Heart left ventricle (tissue), 13 donors: ENCODE data around the gene DUSP16.

ENCODE experiments used
- POLR2A ChIP-seq, 2 donors: fragments of 450-650 bp; IDR thresholded peaks; one replicate each; pipeline ENCODE4 v1.6.1; 2017; ENCODE audit warnings: antibody characterized with exemption in 2 of 2, mild to moderate bottlenecking in 2 of 2, moderate library complexity in 2 of 2
- TF ChIP-seq, protein P1 (sequence below), 12 donors: fragments of 200-600 bp; sonication (generic) in 4 of 12; IDR thresholded peaks; one replicate each; pipeline versions ENCODE4 v1.5.0 to v1.8.0; 2018 to 2022; ENCODE audit warnings: antibody characterized with exemption in 12 of 12, mild to moderate bottlenecking in 5 of 12
- donor health status: ischemic (EF 13 %, LVEDD 7.1; RV severe dilation, severe dysfunction).
- donor health status: DM: no; HTN: yes; CAD: no.
- donor health status: DM: no; HTN: no; CAD: no.
- donor health status: ischemic (EF 25% LVEDD 6.9; RV normal size, moderate dysfunction).
- donor health status: ischemic (EF 25% LVEDD 5.7; RV mildly dilated, moderate dysfunction).
- donor health status: ischemic (EF 35%, LVEDD 5.7; RV mildly dilated, moderate dysfunction).
- donor health status: nonischemic (EF 11% LVEDD 7.7; RV severe dilation, severe dysfunction).
- donor health status: DM: yes; HTN: yes; CAD: no.
- donor health status: PGD.
- donor health status: ischemic (EF 29% LVEDD 5.4; RV normal size, mild dysfunction).
- donor health status: nonischemic (EF 23%, LVEDD 6.1; RV moderate dilation, normal function).

DNA sequence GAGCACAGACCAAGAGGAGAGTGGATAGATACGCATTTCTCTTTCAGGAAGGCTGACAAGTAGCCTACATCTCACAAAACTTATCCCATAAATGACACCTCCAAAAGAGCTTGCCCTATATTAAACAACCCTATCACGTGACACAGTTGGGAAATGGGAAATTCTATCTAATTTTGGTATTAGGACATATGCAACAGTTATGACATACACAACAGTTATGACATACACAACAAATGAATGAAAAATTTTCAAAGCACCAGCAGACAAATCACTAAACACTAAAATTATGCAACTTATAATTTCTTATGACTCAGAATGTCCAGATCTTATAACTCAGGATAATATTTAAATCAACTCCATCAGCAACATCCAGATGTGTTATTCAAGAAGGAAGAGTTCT lies 54.1 kb downstream of the DUSP16 start:
- TF ChIP-seq, protein P1, sequence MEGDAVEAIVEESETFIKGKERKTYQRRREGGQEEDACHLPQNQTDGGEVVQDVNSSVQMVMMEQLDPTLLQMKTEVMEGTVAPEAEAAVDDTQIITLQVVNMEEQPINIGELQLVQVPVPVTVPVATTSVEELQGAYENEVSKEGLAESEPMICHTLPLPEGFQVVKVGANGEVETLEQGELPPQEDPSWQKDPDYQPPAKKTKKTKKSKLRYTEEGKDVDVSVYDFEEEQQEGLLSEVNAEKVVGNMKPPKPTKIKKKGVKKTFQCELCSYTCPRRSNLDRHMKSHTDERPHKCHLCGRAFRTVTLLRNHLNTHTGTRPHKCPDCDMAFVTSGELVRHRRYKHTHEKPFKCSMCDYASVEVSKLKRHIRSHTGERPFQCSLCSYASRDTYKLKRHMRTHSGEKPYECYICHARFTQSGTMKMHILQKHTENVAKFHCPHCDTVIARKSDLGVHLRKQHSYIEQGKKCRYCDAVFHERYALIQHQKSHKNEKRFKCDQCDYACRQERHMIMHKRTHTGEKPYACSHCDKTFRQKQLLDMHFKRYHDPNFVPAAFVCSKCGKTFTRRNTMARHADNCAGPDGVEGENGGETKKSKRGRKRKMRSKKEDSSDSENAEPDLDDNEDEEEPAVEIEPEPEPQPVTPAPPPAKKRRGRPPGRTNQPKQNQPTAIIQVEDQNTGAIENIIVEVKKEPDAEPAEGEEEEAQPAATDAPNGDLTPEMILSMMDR (IDR thresholded peaks at IDR 0.05): no peak
- no peak for TF ChIP-seq POLR2A (IDR thresholded peaks at IDR 0.05)
